LNCAP (cell line): Measurements from ENCODE around the gene KRTAP3-3.

Experiments
- TF ChIP-seq, protein P1 (sequence below): fragments of 450-650 bp; IDR thresholded peaks from 2 replicates; pipeline ENCODE4 v1.5.1; 2017; ENCODE audit warnings: mild to moderate bottlenecking

Gene KRTAP3-3

DNA sequence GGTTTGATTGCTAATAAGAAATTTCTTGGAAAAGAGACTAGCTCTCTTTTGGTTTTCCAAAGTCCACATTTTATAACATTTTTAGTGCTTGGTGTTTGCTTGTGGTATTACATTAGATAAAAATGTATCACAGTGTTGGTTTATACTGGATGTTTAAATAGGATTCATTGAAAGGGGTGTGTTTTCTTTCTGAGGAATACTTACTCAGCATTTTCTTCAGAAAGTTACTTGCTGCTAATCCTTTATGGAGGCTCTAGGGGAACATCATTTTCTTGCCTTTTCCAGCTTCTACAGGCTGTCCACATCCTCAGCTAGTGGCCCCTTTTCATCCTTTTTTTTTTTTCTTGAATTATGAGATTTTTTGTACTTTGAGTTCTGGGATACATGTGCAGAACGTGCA, 26.4 kb downstream of the KRTAP3-3 start:
- TF ChIP-seq, protein P1, sequence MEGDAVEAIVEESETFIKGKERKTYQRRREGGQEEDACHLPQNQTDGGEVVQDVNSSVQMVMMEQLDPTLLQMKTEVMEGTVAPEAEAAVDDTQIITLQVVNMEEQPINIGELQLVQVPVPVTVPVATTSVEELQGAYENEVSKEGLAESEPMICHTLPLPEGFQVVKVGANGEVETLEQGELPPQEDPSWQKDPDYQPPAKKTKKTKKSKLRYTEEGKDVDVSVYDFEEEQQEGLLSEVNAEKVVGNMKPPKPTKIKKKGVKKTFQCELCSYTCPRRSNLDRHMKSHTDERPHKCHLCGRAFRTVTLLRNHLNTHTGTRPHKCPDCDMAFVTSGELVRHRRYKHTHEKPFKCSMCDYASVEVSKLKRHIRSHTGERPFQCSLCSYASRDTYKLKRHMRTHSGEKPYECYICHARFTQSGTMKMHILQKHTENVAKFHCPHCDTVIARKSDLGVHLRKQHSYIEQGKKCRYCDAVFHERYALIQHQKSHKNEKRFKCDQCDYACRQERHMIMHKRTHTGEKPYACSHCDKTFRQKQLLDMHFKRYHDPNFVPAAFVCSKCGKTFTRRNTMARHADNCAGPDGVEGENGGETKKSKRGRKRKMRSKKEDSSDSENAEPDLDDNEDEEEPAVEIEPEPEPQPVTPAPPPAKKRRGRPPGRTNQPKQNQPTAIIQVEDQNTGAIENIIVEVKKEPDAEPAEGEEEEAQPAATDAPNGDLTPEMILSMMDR = no peak

- TF ChIP-seq, protein P1 = no peak
These were observed 27.1 kb downstream of the KRTAP3-3 start, which contains the start of gene KRT39 for GRCh38 chr17:40966848-40967247. Gene KRT39 (minus strand): TSS chr17:40966948. CDS start chr17:40966856, 92 bp downstream.

- TF ChIP-seq, protein P1 = peak; percentile 75
These were observed 30.1 kb downstream of the KRTAP3-3 start for GRCh38 chr17:40963838-40964237.

DNA sequence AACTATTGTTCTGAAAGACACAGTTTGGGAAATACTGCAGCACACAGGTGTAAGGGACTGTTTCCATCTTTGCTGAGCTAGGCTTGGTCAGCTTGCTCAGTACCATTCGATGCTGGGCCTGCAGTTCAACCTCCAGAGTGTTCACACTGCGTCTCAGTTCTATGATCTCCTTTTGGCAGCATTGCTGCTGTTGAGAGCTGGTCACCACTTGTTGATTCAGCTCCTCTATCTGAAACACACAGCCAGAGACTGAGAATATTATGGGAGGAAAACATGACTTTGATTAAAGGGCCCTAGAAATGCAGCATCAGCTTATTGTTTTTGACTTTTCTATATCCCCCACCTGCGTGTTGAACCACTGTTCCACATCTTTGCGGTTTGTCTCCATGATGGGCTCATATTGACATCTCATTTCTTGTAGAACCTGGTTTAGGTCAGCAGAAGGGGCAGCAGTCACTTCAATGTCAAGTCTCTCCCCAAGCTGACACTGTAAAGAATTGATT, 31.9 kb downstream of the KRTAP3-3 start:
- TF ChIP-seq, protein P1 = no peak

DNA sequence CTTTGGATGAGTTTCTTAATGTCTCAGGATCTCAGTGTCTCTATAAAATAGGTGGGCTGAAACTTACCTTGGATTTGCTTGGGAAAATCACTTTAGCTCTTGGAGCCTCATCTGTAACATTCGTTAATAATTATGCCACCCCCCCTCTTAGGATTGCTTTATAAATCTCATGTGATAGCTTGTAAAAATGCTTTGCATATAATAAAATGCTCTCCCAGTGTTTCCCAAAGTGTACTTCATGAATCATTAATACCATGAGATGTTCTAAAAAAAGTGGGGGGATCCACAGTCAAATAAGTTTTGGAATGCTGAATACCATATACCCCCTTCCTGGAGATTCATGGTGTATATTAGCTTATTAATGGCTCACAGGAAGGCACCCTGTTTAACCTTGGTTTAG, 32.4 kb downstream of the KRTAP3-3 start:
- TF ChIP-seq, protein P1 = no peak

DNA sequence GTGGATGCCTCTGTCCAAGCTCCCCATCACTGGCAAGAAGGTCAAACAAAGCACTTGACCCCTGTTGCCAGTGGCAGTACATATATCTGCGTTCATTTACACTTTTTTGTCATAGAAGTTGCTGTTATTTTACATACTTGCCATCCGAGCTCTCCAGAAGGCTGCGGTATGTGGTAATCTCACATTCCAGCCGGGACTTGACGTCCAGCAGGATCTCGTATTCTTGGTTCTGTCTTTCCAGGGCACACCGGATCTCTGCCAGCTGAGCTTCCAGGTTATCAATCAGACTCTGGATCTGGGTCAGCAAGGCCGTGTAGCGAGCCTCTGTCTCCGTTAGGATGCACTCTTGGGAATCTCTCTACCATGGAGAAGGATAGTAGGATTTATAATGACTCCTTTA, 33.8 kb downstream of the KRTAP3-3 start:
- TF ChIP-seq, protein P1 = no peak

DNA sequence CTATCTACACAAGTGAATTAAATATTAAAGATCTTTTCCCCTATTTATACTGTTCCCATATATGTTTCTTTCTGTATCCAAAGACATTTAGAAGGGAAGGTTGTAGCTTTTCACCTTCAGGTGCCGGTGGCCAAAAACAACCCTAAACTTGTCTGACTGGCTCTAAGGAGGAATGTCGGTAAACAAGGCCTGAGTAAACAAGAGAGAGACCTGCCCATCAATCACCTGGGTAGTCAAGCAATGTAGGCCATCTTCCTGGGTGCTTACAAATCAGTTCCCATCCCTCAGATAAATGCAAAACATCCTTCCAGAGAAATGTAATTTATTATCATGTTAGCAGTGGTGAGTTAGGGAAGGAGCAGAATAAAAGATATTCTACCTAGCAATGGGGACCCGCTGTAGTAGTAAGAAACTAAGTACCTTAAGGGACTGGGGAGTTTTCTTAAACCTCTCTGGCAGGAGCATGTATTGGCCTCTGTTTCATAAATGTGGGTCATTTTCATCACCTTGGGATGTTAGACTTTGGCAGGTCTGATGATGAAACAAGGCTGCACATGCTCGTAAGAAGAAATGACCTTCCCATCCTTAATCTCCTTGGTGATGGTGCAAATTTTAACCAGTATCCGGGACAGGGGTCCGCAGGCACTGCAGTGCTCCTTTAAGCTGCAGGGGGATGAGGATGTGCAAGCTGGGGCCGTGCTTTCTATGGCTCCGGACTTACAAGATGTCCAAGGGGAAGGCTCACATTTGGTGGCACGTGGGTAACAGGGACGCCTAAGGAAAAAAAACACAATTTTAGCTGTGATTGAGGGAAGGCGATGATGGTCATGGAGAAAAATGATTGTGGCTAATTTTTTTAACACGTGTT, 35.6 kb downstream of the KRTAP3-3 start:
- TF ChIP-seq, protein P1 = no peak
